Measurements from ENCODE around the gene ZNF329.

ZNF329 gene

DNA sequence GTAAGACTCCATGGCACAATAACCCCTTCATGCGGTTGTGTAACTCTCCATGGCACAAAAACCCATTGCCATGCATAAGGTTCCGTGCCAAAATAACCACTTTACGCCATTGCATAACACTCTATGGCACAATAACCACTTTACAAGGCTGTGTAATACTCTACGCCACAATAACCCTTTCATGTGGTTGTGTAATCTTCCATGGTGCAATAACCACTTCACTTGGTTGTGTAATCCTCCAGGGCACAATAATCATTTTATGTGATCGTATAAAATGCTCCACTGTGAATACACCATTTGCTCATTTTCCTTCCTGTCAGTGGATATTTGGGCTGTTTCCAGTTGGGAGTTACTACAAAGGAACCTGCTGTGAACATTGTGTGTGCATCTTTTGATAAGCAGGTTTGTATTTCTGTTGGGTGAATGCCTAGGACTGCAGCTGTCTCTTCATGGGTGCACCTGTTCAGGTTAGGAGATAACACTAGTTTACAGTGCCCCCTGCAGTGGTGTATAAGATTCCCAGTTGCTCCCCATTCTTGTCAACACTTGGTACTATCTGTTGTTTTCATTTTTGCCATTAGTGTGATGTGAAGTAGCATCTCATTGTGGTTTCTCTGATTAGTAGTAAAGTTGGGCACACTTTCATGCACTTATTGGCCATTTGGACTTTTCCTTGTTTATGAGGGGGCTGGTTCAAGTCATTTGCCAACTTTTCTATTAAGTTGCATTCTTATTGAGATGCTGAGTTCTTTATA, 31.4 kb downstream of the ZNF329 start:
- no peak for DNase-seq

DNA sequence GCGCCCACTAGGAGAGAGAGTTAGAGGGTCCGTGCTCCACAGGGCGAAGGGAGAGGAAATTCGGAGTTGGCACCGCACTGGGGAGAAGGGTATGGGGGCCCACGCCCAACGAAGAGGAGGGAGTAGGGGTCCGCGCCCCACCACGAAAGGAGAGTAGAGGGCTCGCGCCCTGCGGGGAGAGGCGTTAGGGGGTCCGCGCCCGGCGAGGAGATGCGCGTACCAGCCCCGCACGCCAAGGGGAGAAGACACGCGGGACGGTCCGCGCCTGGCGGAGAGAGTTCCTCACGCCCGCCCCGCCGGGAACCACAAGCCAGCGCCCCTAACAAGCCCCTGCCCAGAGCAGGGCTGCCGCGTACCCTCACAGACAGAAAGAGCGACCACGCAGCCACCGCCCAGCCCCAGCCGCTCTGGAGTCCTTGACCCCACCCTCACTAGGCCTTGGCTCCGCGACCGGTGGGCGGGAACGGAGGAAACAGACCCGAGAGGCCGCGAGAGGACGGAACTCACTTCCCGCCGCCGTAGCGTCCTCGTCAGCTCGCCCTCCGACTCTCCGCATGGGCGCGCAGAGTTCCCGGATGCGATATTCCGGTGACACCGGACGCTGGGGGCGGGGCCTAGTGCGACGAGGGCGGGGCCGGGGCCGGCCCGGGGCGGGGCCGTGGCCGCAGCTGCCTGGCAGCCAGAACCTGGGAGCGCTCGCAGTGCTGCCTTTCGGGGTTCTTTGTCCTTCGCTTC, 32.6 kb downstream of the ZNF329 start:
- no peak for DNase-seq

- no peak for DNase-seq
These were observed 42.1 kb downstream of the ZNF329 start for GRCh38 chr19:58108546-58108817.

DNA sequence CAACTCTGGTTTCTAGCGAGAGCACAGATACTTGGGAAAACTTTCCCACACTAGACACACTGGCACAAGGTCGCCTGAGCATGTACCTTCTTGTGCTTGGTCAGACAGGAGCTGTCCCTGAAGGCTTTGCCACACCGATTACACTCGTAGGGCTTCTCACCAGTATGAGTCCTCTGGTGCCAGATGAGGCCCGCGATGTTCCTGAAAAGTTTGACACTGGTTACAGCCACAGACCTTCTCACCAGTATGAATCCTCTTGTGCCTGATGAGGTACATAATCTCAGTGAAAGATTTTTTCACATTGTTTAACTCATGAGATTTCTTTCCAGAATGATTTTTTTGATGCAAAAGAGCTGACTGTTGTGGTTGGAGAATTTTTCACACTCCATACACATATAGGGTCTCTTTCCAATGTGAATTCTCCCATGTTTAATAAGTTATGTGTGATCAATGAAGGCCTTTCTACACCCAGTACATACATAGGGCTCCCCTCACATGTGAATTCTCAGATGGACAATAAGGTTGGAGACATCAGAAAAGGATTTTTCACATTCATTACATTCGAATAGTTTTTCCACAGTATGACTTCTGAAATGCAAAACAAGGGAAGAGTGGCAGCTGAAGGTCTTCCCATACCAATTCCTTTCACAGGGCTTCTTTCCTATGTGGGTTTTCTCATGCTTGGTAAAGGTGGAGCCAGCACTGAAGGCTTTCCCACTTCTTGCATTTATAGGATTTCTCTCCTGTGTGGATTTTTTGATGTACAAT, 42.6 kb downstream of the ZNF329 start:
- DNase-seq: no peak

GRCh38 chr19:58098682-58098998, 51.9 kb downstream of the ZNF329 start:
- DNase-seq: no peak

DNA sequence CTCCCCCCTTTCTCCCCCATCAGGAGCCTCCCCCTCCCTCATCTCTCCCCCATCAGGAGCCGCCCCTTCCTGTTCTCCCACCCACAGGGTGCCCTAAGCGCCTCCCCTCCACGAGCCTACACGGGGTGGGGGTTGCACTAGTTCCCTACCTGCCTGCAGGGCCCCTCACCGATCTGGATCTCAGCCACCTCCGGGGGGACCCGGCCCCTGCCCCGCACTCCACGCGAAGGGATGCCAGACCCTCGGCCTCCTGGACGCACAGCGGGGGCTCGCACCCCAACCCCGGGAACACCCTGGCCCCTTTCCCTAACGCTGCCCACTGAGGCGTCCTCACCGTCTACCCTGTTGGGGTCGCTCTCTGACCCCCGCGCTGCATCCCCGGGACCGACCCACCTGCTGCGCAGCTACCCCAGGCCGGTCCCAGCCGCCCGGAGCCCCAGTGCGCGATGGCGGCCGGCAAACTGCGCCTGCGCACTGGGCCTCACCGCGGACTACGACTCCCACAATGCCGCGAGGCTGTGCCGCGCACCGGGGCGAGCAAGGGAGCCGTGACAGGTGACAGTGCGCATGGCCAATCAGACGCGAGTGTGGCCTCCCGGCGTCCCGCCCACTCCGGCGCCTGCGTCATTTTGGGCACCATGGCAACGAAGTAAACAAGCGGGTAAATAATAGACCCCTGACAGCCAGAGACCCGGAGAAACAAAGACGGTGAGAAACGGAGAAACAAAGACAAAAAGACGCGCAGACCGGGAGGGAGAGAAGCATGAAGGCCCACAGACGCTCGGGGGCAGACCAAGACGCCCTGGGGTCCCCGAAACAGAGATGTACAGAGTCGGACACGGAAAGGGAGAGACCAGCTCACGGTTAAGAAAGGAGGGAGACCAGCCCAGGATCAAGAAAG, 52.6 kb downstream of the ZNF329 start, which contains the start of gene ZSCAN18:
TSS of gene ZSCAN18 (minus strand) at position 451 of the 901 bp plus-strand sequence. CDS start 7,964 bp downstream, outside the sequence.
- DNase-seq: peak; percentile 96

GRCh38 chr19:58097349-58097748, 53.2 kb downstream of the ZNF329 start:
- no peak for DNase-seq

DNA sequence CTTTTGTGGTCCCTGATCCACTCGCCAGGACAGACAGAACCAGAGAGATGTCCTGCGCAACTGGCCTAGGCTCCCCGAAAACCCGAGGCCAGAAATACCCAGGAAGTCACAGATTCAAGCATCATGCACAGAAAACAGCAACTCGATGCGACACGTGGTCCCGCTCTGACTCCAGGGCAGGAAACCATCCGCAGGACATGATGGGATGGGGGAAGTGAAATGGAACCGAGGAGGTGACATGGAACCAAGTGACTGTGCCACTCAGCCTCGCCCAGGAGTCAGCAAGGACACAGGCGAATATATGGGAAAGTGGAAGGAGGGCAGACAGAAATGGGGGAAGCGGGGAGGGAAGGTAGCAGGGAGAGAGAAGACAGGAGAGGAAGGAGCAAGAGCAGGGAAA, 53.7 kb downstream of the ZNF329 start:
- DNase-seq: no peak

DNA sequence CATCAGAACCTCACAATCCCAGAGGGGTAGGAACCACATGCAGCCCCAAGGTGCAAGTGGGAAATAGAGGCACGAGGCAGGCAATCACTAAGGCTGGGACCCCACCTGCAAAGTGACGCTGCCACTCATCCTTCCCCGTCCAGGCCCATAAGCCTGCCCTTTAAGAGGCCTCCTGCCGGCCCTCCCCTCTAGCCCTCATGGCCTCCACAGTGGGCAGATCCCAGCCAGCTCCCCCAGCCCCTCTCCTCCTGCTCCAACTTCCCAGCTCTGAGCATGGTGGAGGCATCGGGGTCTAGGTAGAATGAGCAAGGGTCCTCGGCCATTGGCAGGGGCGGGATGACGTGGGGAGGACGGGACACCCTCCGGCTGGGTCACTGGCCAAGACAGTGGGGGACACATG, 55.3 kb downstream of the ZNF329 start:
- no peak for DNase-seq

GRCh38 chr19:58093071-58093470, 57.5 kb downstream of the ZNF329 start:
- DNase-seq: no peak

- DNase-seq: no peak
These were observed 59.2 kb downstream of the ZNF329 start for GRCh38 chr19:58091251-58091995.

- no peak for DNase-seq
These were observed 60.7 kb downstream of the ZNF329 start for GRCh38 chr19:58089846-58090245.

- no peak for DNase-seq
These were observed 62.0 kb downstream of the ZNF329 start for GRCh38 chr19:58088521-58089052.

- DNase-seq: no peak
These were observed 63.5 kb downstream of the ZNF329 start for GRCh38 chr19:58086825-58087710.

DNA sequence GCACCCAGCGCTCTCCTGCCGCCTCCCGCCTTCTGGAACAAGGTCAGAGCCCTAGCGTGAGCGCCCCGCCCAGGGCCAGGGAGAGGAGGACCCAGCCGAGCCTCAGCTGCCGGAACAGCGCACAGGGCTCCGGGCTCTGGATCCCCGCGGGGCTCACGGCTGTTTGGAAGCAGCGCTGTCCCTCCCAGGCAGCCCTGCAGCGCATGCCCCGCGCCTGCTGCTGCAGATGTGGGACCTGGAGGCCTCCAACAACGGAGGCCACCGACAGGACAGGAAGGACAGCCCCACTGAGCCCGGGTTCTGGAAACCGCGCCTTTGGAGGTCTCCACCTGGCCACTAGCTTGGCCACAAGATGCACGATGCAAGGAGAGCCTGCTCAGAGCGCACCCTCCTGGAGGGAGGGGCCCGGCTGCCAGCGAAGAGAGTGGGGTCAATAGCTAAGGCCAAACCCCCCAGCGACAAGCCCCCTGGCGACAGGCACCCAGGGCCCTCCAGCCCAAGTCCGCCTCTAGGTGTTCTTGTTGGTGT, 65.2 kb downstream of the ZNF329 start:
- no peak for DNase-seq

DNA sequence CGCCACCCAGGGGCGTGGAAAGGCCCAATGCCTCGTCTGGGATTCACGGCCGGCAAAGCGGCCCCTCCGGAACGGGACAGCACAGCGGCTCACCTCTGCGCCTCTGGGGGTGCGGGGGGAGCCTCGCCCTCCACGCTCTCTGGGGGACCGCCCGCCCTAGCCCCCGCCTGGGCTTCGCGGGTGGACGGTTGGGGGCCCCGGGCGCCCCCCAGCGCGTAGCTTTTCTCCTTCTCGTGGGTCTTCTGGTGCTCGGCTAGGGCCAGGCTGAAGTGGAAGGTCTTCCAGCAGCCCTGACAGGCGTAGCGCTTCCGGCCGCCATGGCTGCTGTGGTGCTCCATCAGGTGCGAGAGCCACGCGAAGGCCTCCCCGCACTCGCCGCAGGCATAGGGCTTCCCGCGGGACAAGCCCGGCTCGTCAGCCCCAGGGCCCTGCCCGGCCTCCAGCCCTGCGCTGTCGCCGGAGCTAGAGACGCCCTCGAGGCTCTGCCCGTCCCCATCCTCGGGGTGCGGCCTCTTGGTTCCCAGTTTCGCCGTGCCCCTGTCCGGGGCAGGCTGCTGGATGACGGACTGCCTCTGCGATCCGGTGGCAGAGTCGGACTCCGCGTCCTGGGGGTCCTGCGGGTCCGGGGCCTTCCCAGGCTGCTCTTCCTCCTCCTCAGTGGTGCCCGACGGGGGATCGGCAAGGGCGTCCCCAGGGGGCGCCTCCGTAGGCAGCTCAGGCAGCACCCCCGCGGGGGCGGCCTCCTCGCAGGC, 65.8 kb downstream of the ZNF329 start:
- no peak for DNase-seq

DNA sequence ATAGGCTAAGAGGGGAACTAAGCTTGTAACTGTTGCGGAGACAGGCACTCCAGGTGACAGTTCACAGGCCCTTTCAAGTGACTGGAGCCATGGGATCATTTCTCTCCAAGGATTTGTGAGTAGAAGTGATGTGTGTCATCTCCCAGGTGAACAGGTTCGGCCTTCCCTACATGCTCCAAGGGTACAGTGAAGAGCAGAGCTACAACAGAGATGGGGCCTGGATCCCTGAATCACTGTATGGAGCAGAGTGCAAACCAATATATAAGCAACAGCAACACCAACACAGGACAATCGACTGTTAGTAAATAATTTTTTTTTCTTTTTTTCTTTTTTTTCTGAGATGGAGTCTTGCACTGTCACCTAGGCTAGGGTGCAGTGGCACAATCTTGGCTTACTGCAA, 67.6 kb downstream of the ZNF329 start:
- DNase-seq: no peak

GRCh38 chr19:58079792-58080191, 70.8 kb downstream of the ZNF329 start:
- DNase-seq: no peak

Measured in activated T-cell treated with anti-CD3 and anti-CD28 coated beads for 4 hours (primary cell).